ENCODE measurements around the gene SPEF1.

- TF ChIP-seq YY1 (IDR thresholded peaks at IDR 0.05; ENCODE audit: insufficient read depth, insufficient read length) (no peak), ZNF274 (IDR thresholded peaks at IDR 0.05; ENCODE audit: low read depth, low read length) (no peak)
Measured at GRCh38 chr20:3812259-3812681, 31.0 kb upstream of the SPEF1 start.

All from NT2/D1 (cell line).